OCI-LY7 (cell line): ENCODE measurements around the gene CPA1.

Experiments used
- EZH2phosphoT487 ChIP-seq: fragments of 200-600 bp; sonication (generic); IDR thresholded peaks from 2 replicates; pipeline ENCODE4 v1.6.1; 2018; ENCODE audit warnings: low read depth, borderline replicate concordance, mild to moderate bottlenecking, mixed run types, antibody characterized with exemption, low read length, moderate library complexity, mixed read lengths
- TF ChIP-seq, protein P1 (sequence below): fragments of 200-600 bp; sonication (generic); conservative IDR thresholded peaks from 2 replicates; pipeline ENCODE4 v1.5.1; 2014; ENCODE audit warnings: mild to moderate bottlenecking, antibody characterized with exemption, low read length, moderate library complexity, mixed read lengths

DNA sequence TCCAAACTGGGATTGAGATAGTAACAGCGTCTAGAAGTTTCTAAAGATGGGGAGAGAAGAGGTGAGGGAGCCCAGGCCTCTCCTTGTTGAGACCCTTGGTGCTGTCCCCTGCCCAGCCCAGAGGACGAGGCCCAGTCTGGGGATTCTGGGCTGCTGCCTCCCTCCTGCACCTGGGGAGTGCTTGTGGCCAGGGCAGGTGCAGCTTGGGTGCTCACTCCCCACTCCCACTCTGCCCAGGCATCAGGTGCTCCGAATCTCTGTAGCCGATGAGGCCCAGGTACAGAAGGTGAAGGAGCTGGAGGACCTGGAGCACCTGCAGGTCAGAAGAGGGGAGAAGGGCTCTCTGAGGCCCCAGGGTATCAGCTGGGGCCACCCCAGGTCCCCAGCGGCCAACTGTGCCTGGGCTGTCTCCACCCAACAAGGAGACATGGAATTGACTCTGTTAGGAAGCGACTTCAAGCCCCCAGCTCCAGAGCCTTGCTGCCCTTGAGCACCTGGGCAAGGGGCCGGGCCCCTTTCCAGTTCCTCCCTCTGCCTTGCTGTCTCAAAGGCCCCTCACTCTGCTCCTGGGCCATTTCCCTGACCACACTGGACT is 664 bp downstream of the CPA1 start:
- TF ChIP-seq, protein P1, sequence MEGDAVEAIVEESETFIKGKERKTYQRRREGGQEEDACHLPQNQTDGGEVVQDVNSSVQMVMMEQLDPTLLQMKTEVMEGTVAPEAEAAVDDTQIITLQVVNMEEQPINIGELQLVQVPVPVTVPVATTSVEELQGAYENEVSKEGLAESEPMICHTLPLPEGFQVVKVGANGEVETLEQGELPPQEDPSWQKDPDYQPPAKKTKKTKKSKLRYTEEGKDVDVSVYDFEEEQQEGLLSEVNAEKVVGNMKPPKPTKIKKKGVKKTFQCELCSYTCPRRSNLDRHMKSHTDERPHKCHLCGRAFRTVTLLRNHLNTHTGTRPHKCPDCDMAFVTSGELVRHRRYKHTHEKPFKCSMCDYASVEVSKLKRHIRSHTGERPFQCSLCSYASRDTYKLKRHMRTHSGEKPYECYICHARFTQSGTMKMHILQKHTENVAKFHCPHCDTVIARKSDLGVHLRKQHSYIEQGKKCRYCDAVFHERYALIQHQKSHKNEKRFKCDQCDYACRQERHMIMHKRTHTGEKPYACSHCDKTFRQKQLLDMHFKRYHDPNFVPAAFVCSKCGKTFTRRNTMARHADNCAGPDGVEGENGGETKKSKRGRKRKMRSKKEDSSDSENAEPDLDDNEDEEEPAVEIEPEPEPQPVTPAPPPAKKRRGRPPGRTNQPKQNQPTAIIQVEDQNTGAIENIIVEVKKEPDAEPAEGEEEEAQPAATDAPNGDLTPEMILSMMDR = no peak
- no peak for TF ChIP-seq EZH2phosphoT487
